ENCODE data around the gene PPFIBP2. TPM values are rescaled to one million over a fixed set of nuclear protein-coding genes. Genes with fewer than 3 reads are reported as not detected.

PPFIBP2 gene
- total RNA-seq, 3 donors from 2014 or later = 32.3 to 56.1 (median 43.3) TPM

GRCh38 chr11:7677071-7677470 is 163.3 kb downstream of the PPFIBP2 start:
- H3K27me3 ChIP-seq = no peaks in the 10 kb centered on the region
- no peaks in the 10 kb centered on the region for H3K36me3 ChIP-seq
- H3K4me1 ChIP-seq = peaks cover 0 to 10% of the 10 kb centered on the region in 2 donors
- no peak for DNase-seq (ENCODE audit: low spot score in 2 of 2)
- H3K27ac ChIP-seq = no peak overlapping the region
- H3K4me3 ChIP-seq = no peak overlapping the region
- TF ChIP-seq POLR2A (IDR thresholded peaks at IDR 0.05) (no peak), POLR2AphosphoS5 (IDR thresholded peaks at IDR 0.05) (no peak), CTCF (IDR thresholded peaks at IDR 0.05) (no peak)
- intact Hi-C loops (cut with DNase I; ENCODE audit: low total_unique reads) = loop anchor here (5.0 kb wide), 1 partner anchor 900 kb away; no protein-coding TSS in a partner anchor
- H3K9me3 ChIP-seq = no peaks in the 10 kb centered on the region

- intact Hi-C loops (cut with DNase I; ENCODE audit: low total_unique reads) = loop anchor here (5.0 kb wide), 1 partner anchor 900 kb away; no protein-coding TSS in a partner anchor
- no peak for DNase-seq (ENCODE audit: low spot score in 2 of 2)
- no peaks in the 10 kb centered on the region for H3K27me3 ChIP-seq
- peaks cover 0 to 4% of the 10 kb centered on the region in 2 donors for H3K4me1 ChIP-seq
- TF ChIP-seq POLR2AphosphoS5 (IDR thresholded peaks at IDR 0.05) = no peak
- no peak for TF ChIP-seq CTCF (IDR thresholded peaks at IDR 0.05)
- TF ChIP-seq POLR2A (IDR thresholded peaks at IDR 0.05) = no peak
- H3K27ac ChIP-seq = no peak overlapping the region
- no peak overlapping the region for H3K4me3 ChIP-seq
- no peaks in the 10 kb centered on the region for H3K9me3 ChIP-seq
- no peaks in the 10 kb centered on the region for H3K36me3 ChIP-seq
Observed at GRCh38 chr11:7677796-7678201, 164.0 kb downstream of the PPFIBP2 start.

GRCh38 chr11:7683571-7683970 is 169.8 kb downstream of the PPFIBP2 start:
- TF ChIP-seq POLR2AphosphoS5 (IDR thresholded peaks at IDR 0.05) = no peak
- TF ChIP-seq CTCF (IDR thresholded peaks at IDR 0.05) = no peak
- no peak for TF ChIP-seq POLR2A (IDR thresholded peaks at IDR 0.05)
- Histone ChIP-seq H3K27me3 (no peaks in the 10 kb centered on the region), H3K36me3 (no peaks in the 10 kb centered on the region), H3K4me1 (no peaks in the 10 kb centered on the region), H3K27ac (no peak overlapping the region), H3K9me3 (no peaks in the 10 kb centered on the region), H3K4me3 (no peak overlapping the region)
- no peak for DNase-seq (ENCODE audit: low spot score in 2 of 2)
- intact Hi-C loops (cut with DNase I; ENCODE audit: low total_unique reads) = no loop called here

- H3K27ac ChIP-seq = no peak overlapping the region
- no peaks in the 10 kb centered on the region for H3K4me1 ChIP-seq
- no peak for DNase-seq (ENCODE audit: low spot score in 2 of 2)
- H3K27me3 ChIP-seq = no peaks in the 10 kb centered on the region
- no peak overlapping the region for H3K4me3 ChIP-seq
- intact Hi-C loops (cut with DNase I; ENCODE audit: low total_unique reads) = no loop called here
- H3K9me3 ChIP-seq = no peaks in the 10 kb centered on the region
- no peak for TF ChIP-seq CTCF (IDR thresholded peaks at IDR 0.05)
- no peak for TF ChIP-seq POLR2AphosphoS5 (IDR thresholded peaks at IDR 0.05)
- no peak for TF ChIP-seq POLR2A (IDR thresholded peaks at IDR 0.05)
- no peaks in the 10 kb centered on the region for H3K36me3 ChIP-seq
Observed at GRCh38 chr11:7686761-7687160, 173.0 kb downstream of the PPFIBP2 start.

GRCh38 chr11:7687386-7687785 is 173.6 kb downstream of the PPFIBP2 start:
- Histone ChIP-seq H3K27ac (no peak overlapping the region), H3K27me3 (no peaks in the 10 kb centered on the region), H3K4me1 (no peaks in the 10 kb centered on the region), H3K9me3 (no peaks in the 10 kb centered on the region), H3K4me3 (no peak overlapping the region), H3K36me3 (no peaks in the 10 kb centered on the region)
- intact Hi-C loops (cut with DNase I; ENCODE audit: low total_unique reads) = no loop called here
- TF ChIP-seq CTCF (IDR thresholded peaks at IDR 0.05) (no peak), POLR2A (IDR thresholded peaks at IDR 0.05) (no peak), POLR2AphosphoS5 (IDR thresholded peaks at IDR 0.05) (no peak)
- no peak for DNase-seq (ENCODE audit: low spot score in 2 of 2)

All from breast epithelium (tissue), 4 donors.